DND-41 (cell line): ENCODE data around the gene KANSL1.

ENCODE experiments used
- EZH2 ChIP-seq: IDR thresholded peaks from 3 replicates; pipeline ENCODE4 v1.6.1; 2012; ENCODE audit warnings: borderline replicate concordance, low read depth, mild to moderate bottlenecking, moderate library complexity, low read length, inconsistent platforms; ENCODE audit not compliant: severe bottlenecking
- TF ChIP-seq, protein P1 (sequence below): IDR thresholded peaks from 2 replicates; pipeline ENCODE4 v1.5.1; 2012; ENCODE audit warnings: borderline replicate concordance, low read length, moderate library complexity, mild to moderate bottlenecking; ENCODE audit not compliant: poor library complexity, severe bottlenecking; ENCODE audit errors: extremely low read depth

DNA sequence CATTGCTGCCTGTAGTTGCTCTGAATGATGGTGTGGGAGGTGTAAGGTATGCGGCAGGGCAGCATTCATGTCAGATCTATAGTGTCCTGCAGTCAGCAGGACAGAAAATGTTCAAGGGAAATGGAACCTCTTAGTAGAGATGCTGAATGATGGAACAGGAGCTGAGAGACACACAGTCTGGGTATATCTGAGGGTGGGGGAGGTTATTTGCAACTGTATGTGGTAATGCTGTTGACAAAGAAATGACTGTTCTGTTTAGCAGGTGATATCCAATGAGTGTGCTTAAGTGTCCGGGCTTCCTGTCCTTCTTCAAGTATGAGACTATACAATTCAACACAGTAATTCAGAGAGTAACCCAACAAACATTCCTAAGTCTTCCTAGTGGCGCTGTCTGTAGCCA, 147.6 kb downstream of the KANSL1 start:
- no peak for TF ChIP-seq EZH2
- TF ChIP-seq, protein P1, sequence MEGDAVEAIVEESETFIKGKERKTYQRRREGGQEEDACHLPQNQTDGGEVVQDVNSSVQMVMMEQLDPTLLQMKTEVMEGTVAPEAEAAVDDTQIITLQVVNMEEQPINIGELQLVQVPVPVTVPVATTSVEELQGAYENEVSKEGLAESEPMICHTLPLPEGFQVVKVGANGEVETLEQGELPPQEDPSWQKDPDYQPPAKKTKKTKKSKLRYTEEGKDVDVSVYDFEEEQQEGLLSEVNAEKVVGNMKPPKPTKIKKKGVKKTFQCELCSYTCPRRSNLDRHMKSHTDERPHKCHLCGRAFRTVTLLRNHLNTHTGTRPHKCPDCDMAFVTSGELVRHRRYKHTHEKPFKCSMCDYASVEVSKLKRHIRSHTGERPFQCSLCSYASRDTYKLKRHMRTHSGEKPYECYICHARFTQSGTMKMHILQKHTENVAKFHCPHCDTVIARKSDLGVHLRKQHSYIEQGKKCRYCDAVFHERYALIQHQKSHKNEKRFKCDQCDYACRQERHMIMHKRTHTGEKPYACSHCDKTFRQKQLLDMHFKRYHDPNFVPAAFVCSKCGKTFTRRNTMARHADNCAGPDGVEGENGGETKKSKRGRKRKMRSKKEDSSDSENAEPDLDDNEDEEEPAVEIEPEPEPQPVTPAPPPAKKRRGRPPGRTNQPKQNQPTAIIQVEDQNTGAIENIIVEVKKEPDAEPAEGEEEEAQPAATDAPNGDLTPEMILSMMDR = no peak
